Activated CD8-positive, alpha-beta T cell treated with anti-CD3 and anti-CD28 coated beads for 36 hours (primary cell): Measurements from ENCODE around the gene POLR3H. TPM values are rescaled to one million over a fixed set of nuclear protein-coding genes. Genes with fewer than 3 reads are reported as not detected.
"Not testable (repeated sequence)": the region's sequence is repeated elsewhere in the genome, so short reads cannot be mapped to it uniquely, and the experiment has no call there.

Experiments
- ATAC-seq: fragments of 200-7000 bp; cut with Tn5 transposase; one replicate; pipeline ENCODE4 v1.10.0; 2021; ENCODE audit warnings: mild to moderate bottlenecking, moderate library complexity
- CTCF ChIA-PET: fragments of 350-600 bp; sonication (Branson Sonifier 250); formaldehyde crosslinking; loops from one replicate; lab custom pipeline; 2021; ENCODE audit warnings: antibody characterized with exemption; lab: Charles Lee
- POLR2A ChIA-PET: fragments of 350-600 bp; sonication (Branson Sonifier 250); formaldehyde crosslinking; loops from one replicate; lab custom pipeline; 2021; ENCODE audit warnings: antibody characterized with exemption; lab: Charles Lee
- DNase-seq: peaks from one replicate; pipeline ENCODE4 v3.0.0-alpha.2; 2020
- H3K27ac Mint-ChIP-seq: one replicate; pipeline ENCODE4 v1.8.0; 2021; ENCODE audit warnings: mild to moderate bottlenecking, mixed read lengths
- H3K27me3 Mint-ChIP-seq: one replicate; pipeline ENCODE4 v1.8.0; 2021; ENCODE audit warnings: mixed read lengths
- H3K36me3 Mint-ChIP-seq: one replicate; pipeline ENCODE4 v1.8.0; 2021; ENCODE audit warnings: low read depth, mixed read lengths
- H3K4me1 Mint-ChIP-seq: one replicate; pipeline ENCODE4 v1.8.0; 2021; ENCODE audit warnings: low read depth, mixed read lengths
- H3K4me3 Mint-ChIP-seq: one replicate; pipeline ENCODE4 v1.8.0; 2021; ENCODE audit warnings: mild to moderate bottlenecking, moderate library complexity, mixed read lengths
- H3K9me3 Mint-ChIP-seq: one replicate; pipeline ENCODE4 v1.8.0; 2021; ENCODE audit warnings: mixed read lengths
- intact Hi-C: fragments of 100-400 bp; cut with micrococcal nuclease; formaldehyde crosslinking; loops from one replicate; pipeline ENCODE4 v1.10.0; 2022
- total RNA-seq, 2 experiments: library from RNA; stranded (reverse); gene quantifications; one replicate each; pipeline ENCODE4 v1.2.3, GENCODE V29; 2021
- TF ChIP-seq, protein P1 (sequence below): fragments of 200-600 bp; IDR thresholded peaks from one replicate; pipeline ENCODE4 v1.8.0; 2022; ENCODE audit warnings: antibody characterized with exemption, mild to moderate bottlenecking

POLR3H gene
- total RNA-seq, 2 experiments from 2014 or later = 26.8 to 29.0 TPM

DNA sequence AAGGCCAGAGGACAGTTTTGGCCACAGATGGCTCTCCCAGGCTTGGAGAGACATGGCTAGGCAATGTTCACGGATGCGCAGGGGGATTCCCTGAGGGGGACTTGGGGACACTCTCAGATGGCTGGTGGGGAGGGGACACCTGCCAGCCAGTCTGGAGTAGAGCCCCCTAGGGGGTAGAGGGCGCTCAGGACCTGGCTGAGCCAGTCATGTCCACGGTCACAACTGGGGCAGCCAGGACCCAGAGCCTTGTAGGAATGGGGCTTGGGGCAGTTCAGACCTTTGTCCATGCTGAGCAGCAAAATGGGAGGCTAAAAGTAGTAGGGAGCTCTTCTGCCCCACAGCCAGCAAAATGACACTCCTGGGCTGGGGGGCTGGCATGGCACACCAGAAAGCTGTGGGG is 18.2 kb upstream of the POLR3H start:
- ChIA-PET POLR2A (interaction anchor here (0.9 to 1.0 kb wide), 2 partner anchors 28 to 57 kb away, joined by 3 to 4 read pairs; partner anchors contain the start of gene PMM1), CTCF (interaction anchor here (1.2 kb wide), 1 partner anchor 14 kb away, joined by 3 read pairs; no protein-coding TSS in a partner anchor)
- Mint-ChIP-seq H3K27ac (no peak overlapping the region), H3K27me3 (peaks cover 14% of the 10 kb centered on the region), H3K36me3 (no peaks in the 10 kb centered on the region), H3K9me3 (no peaks in the 10 kb centered on the region), H3K4me3 (no peak overlapping the region), H3K4me1 (peaks cover 8% of the 10 kb centered on the region)
- TF ChIP-seq, protein P1, sequence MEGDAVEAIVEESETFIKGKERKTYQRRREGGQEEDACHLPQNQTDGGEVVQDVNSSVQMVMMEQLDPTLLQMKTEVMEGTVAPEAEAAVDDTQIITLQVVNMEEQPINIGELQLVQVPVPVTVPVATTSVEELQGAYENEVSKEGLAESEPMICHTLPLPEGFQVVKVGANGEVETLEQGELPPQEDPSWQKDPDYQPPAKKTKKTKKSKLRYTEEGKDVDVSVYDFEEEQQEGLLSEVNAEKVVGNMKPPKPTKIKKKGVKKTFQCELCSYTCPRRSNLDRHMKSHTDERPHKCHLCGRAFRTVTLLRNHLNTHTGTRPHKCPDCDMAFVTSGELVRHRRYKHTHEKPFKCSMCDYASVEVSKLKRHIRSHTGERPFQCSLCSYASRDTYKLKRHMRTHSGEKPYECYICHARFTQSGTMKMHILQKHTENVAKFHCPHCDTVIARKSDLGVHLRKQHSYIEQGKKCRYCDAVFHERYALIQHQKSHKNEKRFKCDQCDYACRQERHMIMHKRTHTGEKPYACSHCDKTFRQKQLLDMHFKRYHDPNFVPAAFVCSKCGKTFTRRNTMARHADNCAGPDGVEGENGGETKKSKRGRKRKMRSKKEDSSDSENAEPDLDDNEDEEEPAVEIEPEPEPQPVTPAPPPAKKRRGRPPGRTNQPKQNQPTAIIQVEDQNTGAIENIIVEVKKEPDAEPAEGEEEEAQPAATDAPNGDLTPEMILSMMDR = no peak
- intact Hi-C loops = no loop called here
- no peak for DNase-seq
- ATAC-seq = no peak

DNA sequence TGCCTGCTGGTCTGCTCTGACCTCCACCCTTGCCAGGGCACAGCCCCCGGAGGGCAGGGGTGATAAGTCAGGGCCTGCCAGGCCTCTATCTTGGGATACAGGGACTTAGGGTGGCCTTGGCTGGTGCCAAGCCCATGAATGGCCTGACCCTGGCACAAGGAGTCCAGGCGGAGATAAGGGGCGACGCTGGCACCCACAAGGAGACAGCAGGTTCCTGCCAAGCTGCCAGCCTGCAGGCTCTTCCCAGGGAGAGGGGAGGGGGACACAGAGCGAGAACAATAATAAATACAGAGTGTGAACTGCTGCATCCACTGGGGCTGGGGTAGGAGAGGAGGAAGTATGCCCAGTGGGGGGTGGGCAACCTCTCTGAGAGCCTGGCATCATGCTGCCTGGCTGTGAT is 17.5 kb upstream of the POLR3H start:
- CTCF ChIA-PET = interaction anchor here (1.2 kb wide), 1 partner anchor 15 kb away, joined by 3 read pairs; no protein-coding TSS in a partner anchor
- DNase-seq (no peak), ATAC-seq (no peak)
- Mint-ChIP-seq H3K36me3 (no peaks in the 10 kb centered on the region), H3K4me3 (no peak overlapping the region), H3K4me1 (peaks cover 12% of the 10 kb centered on the region), H3K9me3 (no peaks in the 10 kb centered on the region), H3K27ac (no peak overlapping the region), H3K27me3 (peaks cover 15% of the 10 kb centered on the region)
- TF ChIP-seq, protein P1 = no peak
- POLR2A ChIA-PET = no interaction called here
- intact Hi-C loops = no loop called here

DNA sequence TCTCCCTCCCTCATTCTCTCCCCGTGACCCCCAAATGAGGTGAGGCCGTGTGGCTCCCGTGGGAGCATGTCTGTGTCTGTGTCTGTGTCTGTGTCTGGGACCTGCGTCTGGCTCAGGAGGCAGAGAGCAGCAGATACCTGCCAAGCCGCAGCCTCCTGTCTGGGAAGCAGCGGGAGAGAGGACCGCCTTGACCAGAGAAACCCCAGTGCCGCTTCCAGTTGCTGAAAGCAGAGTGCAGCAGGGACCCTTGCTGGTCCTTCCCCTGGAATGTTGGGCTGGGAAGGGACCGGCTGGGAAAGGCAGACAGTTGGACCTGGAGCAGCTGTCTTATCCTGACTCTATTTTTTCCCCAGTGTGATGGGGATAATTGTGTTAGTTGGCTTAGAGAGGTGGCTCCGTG is 17.1 kb upstream of the POLR3H start:
- ChIA-PET CTCF (interaction anchor here (1.2 kb wide), 1 partner anchor 15 kb away, joined by 3 read pairs; no protein-coding TSS in a partner anchor), POLR2A (no interaction called here)
- no peaks in the 10 kb centered on the region for H3K9me3 Mint-ChIP-seq
- TF ChIP-seq, protein P1 = no peak
- H3K27me3 Mint-ChIP-seq = peaks cover 16% of the 10 kb centered on the region
- no peak overlapping the region for H3K4me3 Mint-ChIP-seq
- intact Hi-C loops = no loop called here
- peaks cover 12% of the 10 kb centered on the region for H3K4me1 Mint-ChIP-seq
- H3K27ac Mint-ChIP-seq = no peak overlapping the region
- no peak for DNase-seq
- H3K36me3 Mint-ChIP-seq = no peaks in the 10 kb centered on the region
- no peak for ATAC-seq

DNA sequence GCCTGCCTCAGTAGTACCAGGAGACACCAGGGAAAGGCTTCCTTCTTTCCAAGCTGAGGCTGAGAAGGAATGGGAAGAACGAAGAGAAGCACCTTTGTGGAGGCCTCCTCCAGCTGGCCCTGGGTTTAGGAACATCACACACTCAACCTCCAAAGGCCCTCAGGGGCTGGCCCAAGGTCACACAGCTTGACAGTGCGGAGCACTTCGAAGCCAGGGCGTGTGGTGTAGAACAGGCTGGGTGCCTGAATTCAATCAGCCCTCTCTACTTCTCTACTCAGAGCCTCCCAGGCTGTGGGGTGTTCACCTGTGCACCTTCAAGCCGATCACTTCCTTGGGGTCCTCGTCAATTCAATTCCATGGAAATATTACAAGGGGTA is 15.8 kb upstream of the POLR3H start:
- no peak for DNase-seq
- intact Hi-C loops = no loop called here
- H3K4me3 Mint-ChIP-seq = no peak overlapping the region
- no peaks in the 10 kb centered on the region for H3K9me3 Mint-ChIP-seq
- peaks cover 7% of the 10 kb centered on the region for H3K4me1 Mint-ChIP-seq
- ATAC-seq = no peak
- POLR2A ChIA-PET = no interaction called here
- no peaks in the 10 kb centered on the region for H3K36me3 Mint-ChIP-seq
- CTCF ChIA-PET = interaction anchor here (0.6 kb wide), 1 partner anchor 967 kb away, joined by 3 read pairs; no protein-coding TSS in a partner anchor
- TF ChIP-seq, protein P1 = no peak
- H3K27me3 Mint-ChIP-seq = peaks cover 17% of the 10 kb centered on the region
- no peak overlapping the region for H3K27ac Mint-ChIP-seq

DNA sequence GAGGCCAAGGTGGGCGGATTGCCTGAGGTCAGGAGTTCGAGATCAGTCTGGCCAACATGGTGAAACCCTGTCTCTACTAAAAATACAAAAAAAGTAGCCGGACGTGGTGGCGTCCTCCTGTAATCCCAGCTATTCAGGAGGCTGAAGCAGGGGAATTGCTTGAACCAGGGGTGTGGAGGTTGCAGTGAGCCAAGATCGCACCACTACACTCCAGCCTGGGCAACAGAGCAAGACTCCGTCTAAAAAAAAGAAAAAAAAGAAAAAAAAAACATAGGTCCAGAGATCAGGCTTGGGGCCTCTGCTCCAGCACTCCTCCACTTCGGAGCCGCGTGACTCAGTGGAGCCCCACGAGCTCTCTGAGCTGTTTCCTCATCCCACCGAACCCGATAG is 14.0 kb upstream of the POLR3H start:
- POLR2A ChIA-PET, H3K36me3 Mint-ChIP-seq: not testable (repeated sequence)
- H3K27me3 Mint-ChIP-seq = peaks cover 17% of the 10 kb centered on the region

More for the DNA sequence above, 14.0 kb upstream of the POLR3H start:
- H3K4me1 Mint-ChIP-seq, DNase-seq, H3K27ac Mint-ChIP-seq, ATAC-seq, intact Hi-C loops, CTCF ChIA-PET, H3K4me3 Mint-ChIP-seq, H3K9me3 Mint-ChIP-seq: not testable (repeated sequence)
